Muscle of arm (tissue), 12 donors: Measurements from ENCODE around the gene FOXO6. TPM values are rescaled to one million over a fixed set of nuclear protein-coding genes. Genes with fewer than 3 reads are reported as not detected.

Source experiments
- DNase-seq: peaks from one replicate; pipeline ENCODE4 v3.0.0-alpha.2; 2013
- polyA plus RNA-seq, 12 donors: library from polyadenylated mRNA; unstranded; fragments of 120-200 nt; gene quantifications; one replicate each; pipeline ENCODE4 v1.2.1, GENCODE V29; 2013; ENCODE audit not compliant: insufficient read length in 12 of 12

Gene FOXO6
- polyA plus RNA-seq, 12 donors = 4.2 to 20.6 (median 9.8) TPM; not detected in 1

DNA sequence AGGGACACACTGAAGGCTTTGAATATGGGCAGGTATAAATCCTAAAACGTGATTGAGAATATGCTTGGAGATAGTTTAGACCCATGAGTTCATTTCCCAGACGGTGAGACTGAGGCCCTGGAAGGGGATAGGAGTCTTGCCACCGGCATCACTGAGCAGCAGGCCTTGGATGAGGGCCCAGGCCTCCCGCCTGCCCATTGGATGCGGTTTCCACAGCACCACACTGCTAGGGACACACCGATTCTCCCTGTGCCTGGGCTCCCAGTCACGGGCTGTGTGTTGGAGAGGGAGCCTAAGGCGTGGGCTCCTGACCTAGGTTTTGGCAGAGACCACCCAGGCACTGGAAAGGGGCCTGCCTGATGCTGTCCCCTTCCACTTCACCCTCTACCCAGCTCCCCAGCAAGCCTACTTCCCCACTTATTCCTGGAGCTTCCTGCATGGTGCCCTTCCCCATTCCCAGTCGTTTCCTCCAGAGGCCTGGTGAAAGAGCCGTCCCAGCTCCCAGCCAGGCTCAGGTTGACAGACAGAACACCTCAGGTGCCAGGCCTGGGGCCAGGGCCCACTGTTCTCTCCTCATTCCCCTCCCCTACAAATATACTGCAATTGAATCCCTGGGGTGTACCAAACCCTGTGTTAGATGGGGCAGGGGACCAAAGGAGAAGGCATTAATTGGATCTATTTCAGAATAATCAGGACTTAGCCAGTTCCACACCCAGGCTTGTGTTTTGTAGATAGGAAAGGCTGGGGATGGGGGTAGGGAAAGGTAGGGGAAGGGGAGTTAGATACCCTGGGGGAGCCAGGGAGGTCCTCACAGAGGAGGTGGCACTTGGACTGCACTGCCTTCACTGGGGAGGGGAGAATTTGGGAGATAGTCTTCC lies 3.4 kb downstream of the FOXO6 start:
- DNase-seq = no peak

GRCh38 chr1:41365320-41365633 lies 4.0 kb downstream of the FOXO6 start:
- no peak for DNase-seq

DNA sequence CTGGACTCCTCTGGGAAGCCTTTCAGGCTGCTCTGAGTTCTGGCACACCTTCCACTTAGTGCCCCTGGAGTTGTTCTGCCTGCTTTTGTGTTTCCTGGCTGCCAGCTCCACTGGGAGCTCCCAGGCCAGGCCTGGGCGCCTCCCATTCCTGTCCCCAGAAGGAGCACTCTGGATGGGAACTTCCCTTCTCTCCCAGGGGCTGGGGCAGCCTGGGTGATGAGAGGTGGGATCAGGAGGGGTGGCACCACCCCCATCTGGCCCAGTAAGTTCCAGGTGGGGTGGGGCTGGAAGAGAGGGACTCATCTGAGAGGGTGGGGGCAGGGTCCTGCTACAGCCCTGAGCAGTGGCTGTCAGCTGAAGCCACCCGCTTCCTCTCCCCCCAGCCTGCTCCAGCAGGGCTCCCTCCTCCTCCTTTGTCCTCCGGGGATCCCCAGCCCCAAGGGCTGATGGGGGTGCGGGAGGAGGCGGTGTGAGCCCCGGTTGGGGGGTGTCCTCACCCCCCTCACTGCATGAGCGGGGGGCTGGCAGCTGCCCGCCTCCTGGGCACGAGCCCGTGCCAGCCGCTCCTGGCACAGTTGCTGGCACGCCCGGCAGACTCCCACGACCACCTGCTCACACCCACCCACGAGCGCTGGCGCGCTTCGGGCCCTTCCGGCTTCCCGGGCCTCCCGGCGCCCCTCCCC lies 4.7 kb downstream of the FOXO6 start:
- DNase-seq = no peak

GRCh38 chr1:41366455-41367287 lies 5.4 kb downstream of the FOXO6 start:
- DNase-seq = no peak

DNA sequence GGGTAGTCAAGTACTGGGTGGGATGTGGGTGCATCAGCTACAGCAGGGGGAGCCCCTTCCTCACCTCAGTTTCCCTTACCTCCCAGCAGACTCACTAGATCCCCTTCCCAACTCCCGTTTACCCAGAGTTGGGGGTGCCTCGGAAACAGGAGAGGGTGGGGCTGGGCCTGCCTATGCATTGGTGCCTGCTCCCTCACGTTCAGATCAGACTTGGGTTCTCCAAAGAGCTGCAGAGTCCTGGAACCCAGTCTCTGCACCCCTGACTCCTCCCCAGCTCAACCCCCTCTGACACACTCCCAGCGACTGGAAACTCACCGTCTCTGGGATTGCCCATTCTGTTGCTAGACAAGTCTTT lies 6.0 kb downstream of the FOXO6 start:
- DNase-seq = no peak

- DNase-seq = no peak
Measured at GRCh38 chr1:41368366-41368765, 7.1 kb downstream of the FOXO6 start.

DNA sequence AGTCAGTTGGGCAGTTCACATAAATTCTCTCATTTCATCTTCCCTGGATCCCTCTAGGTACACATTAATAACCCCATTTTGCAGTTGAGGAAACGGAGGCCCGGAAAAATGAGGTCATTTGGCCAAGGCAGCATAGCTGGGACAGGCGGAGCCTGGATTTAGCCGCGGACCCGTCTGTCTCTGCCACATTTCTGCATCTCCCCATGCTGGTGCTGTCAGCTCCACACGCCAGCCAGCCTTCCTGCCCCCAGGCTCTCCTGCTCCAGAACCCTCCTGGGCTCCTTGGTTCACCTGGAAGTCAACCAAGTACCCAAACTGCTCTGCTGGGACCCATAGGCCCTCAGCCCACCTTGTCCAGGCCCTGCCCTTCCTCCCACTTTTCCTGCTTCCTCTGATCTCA lies 7.6 kb downstream of the FOXO6 start:
- DNase-seq = no peak

- no peak for DNase-seq
Measured at GRCh38 chr1:41369531-41369930, 8.3 kb downstream of the FOXO6 start.

- DNase-seq = no peak
Measured at GRCh38 chr1:41370225-41370624, 9.0 kb downstream of the FOXO6 start.

DNA sequence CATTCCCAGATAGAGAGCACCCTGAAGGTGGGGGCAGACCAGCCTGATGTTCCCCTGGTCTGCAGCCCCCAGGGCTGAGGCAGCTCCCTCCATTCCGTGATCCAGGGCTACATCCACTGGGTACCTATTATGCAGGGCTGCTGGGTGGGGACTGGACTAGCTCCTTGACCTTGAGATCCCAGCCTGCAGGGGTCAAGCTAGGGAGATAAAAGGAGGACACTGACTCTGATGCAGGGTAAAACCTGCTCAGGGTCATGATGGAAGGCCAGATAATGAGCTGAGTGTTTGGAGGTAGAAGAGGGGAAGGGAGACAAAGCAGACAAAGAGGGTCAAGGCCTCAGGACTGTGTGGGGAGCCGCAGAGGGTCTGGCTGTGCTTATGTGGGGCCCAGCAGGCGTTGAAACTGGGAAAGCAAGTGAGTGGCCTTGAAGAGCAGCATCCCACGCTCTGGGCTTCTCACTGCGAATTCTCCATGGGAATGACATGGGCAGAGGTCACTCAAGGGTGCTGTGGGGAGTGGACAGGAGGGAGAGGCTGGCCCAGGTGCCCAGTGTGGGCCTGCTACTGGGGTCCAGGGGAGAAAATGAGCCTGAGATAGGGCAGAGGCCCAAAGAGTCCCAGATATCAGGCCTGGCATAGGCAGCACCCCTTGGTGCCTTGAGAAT lies 9.7 kb downstream of the FOXO6 start:
- no peak for DNase-seq

DNA sequence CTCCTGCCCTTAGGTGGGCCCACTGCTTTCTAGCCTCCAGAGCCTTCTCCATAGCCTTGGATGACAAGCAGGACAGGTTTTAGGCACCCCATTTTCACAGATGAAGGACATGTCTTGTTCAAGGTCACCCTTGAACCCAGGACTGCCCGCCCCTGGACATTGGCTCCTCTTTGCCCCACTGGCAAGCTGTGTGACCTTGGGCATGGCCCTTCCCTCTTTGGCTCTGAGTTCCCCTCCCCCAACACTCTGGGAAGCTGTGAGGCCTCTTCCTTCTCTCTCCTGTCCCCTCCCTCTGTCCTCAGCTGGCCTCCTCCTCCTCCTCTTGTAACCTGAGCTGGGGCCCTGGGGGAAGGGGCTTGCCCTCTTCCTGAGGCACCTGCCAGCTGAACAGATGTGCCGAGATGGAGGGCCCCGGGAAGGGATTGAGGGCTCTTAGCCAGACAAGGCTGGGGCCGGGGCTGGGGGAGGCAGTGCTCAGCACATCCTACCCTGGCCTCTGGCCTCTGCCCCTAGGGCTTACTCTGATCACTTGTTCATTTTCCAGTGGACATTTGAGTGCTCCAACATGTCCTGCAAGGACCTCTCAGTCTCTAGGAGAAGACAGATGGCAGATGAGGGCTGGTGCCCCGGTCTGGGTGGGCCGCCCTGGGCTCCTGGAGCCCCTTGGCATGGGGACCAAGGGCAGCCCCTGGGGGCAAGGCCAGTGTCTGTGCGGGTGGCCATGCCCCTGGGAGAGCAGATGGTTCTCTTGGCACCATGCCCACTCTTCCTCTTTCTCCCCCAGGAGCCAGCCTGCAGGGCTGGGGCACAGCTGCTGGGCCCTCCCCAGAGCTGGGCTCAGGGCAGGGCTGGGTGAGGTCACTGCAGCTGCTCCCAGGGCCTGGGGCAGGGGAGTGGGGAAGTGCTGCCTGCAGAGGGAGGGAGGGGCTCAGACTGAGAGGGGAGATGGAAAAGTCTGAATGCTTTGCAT lies 10.7 kb downstream of the FOXO6 start:
- peak; percentile 72 for DNase-seq

- no peak for DNase-seq
Measured at GRCh38 chr1:41372600-41372993, 11.4 kb downstream of the FOXO6 start.

- no peak for DNase-seq
Measured at GRCh38 chr1:41373373-41373772, 12.1 kb downstream of the FOXO6 start.

DNA sequence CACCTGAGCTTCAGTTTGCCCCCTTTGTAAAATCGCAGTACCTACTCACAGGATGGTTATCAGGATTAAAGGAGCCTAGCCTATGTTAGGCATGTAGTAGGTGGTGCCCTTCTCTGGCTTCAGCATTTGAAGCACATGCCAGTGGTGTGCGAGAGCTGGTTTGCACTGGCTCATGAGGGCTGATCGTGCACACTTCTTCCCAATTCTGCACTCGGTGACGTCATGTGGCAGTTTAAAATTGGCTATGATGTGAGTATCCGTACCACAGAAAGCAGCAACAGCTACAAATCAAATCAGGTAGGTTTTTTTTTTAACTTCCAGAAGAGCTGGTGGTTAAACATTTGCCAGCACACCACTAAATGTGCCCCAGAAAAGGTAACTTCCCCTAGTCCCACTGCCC lies 13.5 kb downstream of the FOXO6 start:
- no peak for DNase-seq

- no peak for DNase-seq
Measured at GRCh38 chr1:41377397-41377796, 16.2 kb downstream of the FOXO6 start.

GRCh38 chr1:41378222-41378621 lies 17.0 kb downstream of the FOXO6 start:
- DNase-seq = no peak

- no peak for DNase-seq
Measured at GRCh38 chr1:41378999-41379737, 17.9 kb downstream of the FOXO6 start.

DNA sequence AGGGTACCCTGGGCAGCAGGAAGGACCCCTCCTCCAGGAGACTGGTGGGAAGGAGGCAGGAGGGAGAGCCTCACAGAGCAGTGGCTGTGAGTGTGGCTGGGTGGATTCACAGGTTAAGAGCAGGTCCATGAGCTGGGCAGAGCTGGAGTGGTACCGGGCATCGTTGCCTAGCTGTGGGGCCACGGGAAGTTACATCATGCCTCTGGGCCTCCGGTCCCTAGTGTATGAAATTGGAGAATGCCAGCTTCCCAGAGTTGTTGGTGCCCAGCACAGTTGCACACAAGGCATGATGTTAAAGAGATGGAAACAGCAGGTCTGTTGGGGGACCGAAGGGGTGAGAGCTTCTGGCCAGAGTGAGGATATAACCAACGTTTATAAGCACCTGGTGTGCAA lies 18.5 kb downstream of the FOXO6 start:
- DNase-seq = no peak

- no peak for DNase-seq
Measured at GRCh38 chr1:41380195-41380594, 19.0 kb downstream of the FOXO6 start.
